Endothelial cell of umbilical vein (primary cell): ENCODE measurements around the gene FYN.

Experiments used
- CTCF ChIP-seq, 2 donors: IDR thresholded peaks; 1 replicate in 1 of 2; 2 replicates in 1 of 2; pipeline ENCODE4 v1.5.1; 2011; ENCODE audit warnings: low read length in 2 of 2, mild to moderate bottlenecking in 2 of 2, moderate library complexity in 2 of 2, control low read depth in 1 of 2, inconsistent platforms in 1 of 2, low read depth in 1 of 2; ENCODE audit not compliant: insufficient read depth in 1 of 2; ENCODE audit errors: extremely low read depth in 1 of 2
- MAX ChIP-seq: IDR thresholded peaks from 2 replicates; pipeline ENCODE4 v1.6.1; 2011; ENCODE audit not compliant: insufficient read depth, insufficient read length
- POLR2A ChIP-seq: IDR thresholded peaks from 2 replicates; pipeline ENCODE4 v1.6.1; 2012; ENCODE audit warnings: low read depth, mild to moderate bottlenecking, control low read depth, low read length
- POLR2AphosphoS5 ChIP-seq: IDR thresholded peaks from 2 replicates; pipeline ENCODE4 v1.6.1; 2012; ENCODE audit warnings: low read depth, mild to moderate bottlenecking, control low read depth, low read length, moderate library complexity; ENCODE audit not compliant: insufficient read depth

- TF ChIP-seq CTCF (IDR thresholded peaks at IDR 0.05; ENCODE audit: extremely low read depth in 1 of 2, insufficient read depth in 1 of 2, low read depth in 1 of 2, low read length in 2 of 2) (no peak), POLR2A (no peak), POLR2AphosphoS5 (no peak), MAX (no peak)
These were observed 24.0 kb downstream of the FYN start for GRCh38 chr6:111849298-111849697.
